HG02678 (cell line): ENCODE data around the gene GIPC1.
"Not testable (repeated sequence)": the region's sequence is repeated elsewhere in the genome, so short reads cannot be mapped to it uniquely, and the experiment has no call there.

Source experiments
- ATAC-seq: cut with Tn5 transposase; IDR thresholded peaks from one replicate; pipeline ENCODE4 v1.9.1; 2021; ENCODE audit warnings: mild to moderate bottlenecking, moderate library complexity; ENCODE audit not compliant: unreplicated experiment

Gene GIPC1

DNA sequence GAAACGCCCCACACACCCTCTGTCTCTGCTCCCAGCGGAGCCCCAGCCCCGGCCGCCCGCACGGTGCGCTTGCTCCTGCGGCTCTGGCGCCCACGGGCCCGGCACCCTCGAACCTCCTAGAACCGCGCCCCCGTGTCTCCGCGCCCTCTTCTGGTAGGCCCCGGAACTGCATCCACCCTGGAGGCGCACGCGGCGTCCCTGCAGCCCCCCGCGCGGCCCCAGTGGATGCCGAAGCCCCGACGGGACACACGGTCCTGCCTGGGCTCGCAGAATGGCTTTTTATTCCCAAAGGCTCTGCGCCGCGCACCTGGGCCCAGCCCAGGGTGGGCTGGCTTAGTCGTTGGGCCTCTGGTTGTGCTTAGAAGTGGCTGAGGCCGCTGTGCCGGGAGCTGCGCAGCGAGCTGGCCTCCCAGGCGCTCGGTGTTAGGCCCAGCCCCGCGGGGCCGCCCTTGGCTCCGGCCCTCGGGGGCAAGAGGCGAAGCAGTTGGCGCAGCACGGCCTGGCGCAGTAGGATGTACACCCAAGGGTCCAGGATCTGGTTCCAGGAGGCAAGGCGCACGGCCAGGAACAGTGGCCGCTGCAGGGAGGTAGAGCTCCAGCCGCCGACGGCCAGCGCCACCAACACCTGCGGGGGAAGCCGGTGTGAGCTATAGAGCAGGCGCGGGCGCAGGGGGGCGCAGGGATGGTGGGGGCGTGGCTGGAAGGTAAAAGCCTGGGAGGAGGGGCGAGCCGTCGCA, 23.6 kb downstream of the GIPC1 start:
- ATAC-seq = no peak

DNA sequence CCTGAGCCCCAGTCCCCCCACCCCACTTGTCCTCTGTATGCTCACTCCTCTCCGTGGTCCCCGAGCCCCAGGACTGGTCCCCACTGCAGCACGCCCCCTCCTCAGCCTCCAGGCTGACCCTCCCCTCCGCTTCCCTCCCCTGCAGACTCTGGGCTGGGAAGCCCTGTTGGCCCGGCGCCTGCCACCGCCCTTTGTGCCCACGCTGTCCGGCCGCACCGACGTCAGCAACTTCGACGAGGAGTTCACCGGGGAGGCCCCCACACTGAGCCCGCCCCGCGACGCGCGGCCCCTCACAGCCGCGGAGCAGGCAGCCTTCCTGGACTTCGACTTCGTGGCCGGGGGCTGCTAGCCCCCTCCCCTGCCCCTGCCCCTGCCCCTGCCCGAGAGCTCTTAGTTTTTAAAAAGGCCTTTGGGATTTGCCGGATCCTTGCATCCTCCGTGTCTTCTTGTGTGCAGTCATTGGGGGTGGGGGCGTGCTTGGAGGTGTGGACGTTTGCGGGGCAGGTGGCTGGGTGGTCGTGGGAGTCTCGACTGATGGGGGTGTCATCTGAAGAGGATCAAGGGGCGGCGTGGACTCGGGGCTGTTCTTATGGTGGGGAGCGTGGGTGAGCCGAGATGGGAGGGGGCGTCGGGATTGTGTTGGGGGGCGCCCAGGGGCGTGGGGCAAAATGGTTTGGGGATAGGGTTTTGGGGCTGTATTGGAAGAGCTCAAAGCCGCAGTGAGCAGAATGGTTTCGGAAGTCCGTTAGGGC, 24.3 kb downstream of the GIPC1 start:
- no peak for ATAC-seq

DNA sequence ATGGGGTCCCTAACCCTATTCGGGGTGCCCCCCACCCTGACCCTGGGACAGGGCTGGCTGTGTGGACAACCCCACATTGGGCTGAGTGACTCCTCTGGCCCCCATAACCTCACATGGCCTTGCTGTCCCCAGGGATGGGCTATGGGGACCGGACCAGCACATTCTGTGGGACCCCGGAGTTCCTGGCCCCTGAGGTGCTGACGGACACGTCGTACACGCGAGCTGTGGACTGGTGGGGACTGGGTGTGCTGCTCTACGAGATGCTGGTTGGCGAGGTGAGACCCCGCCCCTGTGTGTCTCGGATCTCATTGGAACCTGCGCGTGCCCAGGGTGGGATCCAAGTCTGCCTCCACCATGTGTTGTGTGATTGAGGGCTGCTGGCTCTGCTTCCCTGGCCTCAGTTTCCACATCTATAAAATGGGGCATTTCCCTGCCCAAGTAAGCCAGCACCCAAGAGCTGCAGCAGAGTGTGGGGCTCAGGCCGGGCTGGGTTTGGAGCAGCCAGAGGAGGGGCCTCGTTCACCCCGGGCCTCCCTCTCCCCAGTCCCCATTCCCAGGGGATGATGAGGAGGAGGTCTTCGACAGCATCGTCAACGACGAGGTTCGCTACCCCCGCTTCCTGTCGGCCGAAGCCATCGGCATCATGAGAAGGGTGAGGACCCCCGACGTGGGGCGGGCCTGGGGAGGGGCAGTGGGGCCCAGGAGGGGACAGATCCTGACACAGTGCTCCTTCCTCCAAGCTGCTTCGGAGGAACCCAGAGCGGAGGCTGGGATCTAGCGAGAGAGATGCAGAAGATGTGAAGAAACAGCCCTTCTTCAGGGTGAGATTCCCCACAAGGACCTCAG, 25.7 kb downstream of the GIPC1 start:
- no peak for ATAC-seq

DNA sequence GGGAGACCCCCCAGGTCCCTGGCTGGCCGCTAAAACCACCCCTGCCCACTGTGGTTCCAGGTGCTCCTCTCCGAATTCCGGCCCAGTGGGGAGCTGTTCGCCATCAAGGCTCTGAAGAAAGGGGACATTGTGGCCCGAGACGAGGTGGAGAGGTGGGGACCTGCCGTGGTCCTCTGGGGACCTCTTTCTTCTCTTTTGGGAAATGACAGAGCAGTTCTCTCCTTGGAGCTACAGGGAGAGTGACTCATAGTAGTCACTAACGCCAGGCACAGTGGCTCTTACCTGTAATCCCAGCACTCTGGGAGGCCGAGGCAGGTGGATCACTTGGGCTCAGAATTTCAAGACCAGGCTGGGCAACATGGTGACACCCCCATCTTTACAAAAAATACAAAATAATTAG, 28.1 kb downstream of the GIPC1 start:
- ATAC-seq = no peak

DNA sequence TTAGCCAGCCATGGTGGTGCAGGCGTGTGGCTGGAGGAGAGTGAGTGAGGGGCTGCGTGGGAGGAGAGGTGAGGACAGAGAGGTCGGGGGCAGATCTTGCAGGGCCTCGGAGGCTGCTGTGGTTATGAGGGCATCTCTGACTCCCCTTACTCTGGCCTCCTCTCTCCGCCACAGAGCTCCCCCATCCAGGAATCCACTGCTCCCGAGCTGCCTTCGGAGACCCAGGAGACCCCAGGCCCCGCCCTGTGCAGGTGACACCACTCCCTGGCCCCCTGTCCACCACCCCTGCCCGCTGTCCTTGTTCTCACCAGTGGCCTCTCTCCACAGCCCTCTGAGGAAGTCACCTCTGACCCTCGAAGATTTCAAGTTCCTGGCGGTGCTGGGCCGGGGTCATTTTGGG, 28.5 kb downstream of the GIPC1 start:
- no peak for ATAC-seq

DNA sequence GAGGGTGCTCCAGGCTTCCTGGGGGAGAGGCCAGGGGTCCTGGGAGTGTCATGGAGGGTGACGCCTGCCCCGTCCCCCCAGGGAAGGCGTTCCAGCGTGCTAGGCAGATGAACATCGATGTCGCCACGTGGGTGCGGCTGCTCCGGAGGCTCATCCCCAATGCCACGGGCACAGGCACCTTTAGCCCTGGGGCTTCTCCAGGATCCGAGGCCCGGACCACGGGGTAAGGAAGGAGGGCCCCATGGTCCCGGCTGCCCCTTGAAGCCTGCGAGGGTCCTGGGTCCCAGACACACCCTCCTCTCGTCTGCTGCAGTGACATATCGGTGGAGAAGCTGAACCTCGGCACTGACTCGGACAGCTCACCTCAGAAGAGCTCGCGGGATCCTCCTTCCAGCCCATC, 32.2 kb downstream of the GIPC1 start:
- ATAC-seq = no peak

DNA sequence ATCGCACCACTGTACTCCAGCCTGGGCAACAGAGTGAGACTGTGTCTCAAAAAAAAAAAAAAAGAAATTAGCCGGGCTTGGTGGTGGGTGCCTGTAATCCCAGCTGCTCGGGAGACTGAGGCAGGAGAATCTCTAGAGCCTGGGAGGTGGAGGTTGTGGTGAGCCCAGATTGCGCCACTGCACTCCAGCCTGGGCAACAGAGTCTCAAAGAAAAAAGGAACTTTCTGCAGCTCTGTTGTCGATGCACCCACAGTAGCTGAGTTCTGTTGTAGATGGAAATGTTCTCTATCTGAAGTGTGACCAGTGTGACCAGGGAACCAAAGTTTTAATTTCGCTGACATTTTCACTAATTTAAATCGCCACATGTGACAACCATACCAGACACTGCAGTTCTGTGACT, 33.5 kb downstream of the GIPC1 start:
- not testable (repeated sequence) for ATAC-seq

DNA sequence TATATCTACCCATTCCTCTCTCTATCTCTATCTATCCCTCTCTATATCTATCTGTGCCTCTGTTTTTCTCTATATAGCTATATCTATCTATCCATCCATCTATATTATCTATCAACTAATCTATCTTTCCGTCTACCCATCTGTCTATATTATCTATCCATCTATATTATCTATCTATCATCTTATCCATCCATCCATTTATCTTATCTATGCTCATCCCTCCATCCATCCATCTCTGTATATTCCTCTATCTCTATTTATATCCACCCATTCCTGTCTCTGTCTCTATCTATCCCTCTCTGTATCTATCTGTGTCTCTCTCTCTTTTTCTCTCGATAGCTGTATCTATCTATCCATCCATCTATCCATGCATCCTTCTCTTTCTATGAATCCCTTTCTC, 35.0 kb downstream of the GIPC1 start:
- no peak for ATAC-seq

DNA sequence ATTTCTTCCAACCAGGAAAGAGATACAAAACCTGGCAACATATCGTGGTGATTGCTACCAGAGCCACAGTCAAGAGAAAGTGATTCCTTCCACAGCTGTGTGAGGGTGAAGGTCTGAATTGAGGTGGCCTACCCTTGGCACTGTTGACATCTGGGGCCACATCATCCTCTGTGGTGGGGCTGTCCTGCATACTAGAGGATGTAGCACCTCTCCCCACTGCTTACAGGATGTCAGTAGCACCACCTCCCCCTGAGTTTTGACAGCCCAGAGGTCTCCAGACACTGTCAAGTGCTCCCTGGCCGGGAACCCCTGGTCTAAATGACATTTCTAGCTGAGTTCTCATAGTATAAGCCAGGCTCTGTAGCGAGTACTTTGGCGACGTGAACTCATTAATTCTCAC, 36.2 kb downstream of the GIPC1 start:
- no peak for ATAC-seq

DNA sequence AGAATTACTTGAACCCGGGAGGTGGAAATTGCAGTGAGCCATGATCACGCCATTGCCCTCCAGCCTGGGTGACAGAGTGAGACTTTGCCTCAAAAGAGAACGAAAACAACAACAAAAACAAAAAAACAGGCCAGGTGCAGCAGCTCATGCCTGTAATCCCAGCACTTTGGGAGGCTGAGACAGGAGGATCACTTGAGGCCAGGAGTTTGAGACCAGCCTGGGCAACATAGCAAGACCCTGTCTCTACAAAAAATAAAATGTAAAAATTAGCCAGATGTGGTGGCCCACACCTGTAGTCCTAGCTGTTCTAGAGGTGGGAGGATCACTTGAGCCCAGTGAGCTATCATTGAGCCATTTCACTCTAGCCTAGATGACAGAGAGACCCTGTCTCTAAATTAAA, 43.6 kb downstream of the GIPC1 start:
- not testable (repeated sequence) for ATAC-seq

DNA sequence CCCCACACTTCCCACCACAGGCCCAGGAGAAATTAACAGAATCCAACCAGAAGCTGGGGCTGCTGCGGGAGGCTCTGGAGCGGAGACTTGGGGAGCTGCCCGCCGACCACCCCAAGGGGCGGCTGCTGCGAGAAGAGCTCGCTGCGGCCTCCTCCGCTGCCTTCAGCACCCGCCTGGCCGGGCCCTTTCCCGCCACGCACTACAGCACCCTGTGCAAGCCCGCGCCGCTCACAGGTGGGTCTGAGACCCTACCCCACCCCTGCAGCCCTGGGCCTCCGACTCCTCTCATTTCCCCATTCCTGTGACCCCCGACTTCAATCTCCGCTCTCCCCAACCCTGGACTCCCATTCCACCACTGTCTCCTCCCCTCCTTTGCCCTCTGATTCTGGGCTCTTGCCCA, 45.1 kb downstream of the GIPC1 start:
- no peak for ATAC-seq

DNA sequence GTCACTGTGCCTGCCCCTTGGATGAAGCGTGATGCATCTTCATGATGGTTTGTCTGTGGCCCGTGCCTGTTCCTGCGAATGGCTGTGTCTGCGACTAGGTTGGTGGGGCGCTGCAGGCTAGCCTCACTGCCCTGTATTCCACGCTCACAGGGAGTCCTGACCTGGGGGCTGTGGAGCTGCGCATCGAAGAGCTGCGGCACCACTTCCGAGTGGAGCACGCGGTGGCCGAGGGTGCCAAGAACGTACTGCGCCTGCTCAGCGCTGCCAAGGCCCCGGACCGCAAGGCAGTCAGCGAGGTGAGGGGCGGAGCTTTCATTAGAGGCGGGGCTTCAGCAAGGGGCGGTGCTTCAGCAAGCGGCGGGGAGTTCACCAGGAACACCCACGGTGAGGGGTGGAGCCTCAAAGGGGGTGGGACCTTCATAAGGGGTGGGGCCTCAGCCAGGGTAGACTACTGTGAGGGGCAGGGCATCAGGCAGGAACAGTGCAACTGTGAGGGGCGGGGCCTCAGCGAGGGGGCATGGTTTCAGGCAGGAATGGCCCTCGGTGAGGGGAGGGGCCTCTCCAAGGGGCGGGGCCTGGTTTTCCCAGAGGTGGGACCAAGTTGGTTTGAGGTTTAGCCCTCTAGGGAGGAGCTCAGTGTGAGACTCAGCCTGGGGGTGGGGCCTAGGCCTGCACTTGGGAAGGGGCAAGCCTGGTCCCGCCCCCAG, 45.6 kb downstream of the GIPC1 start:
- no peak for ATAC-seq

DNA sequence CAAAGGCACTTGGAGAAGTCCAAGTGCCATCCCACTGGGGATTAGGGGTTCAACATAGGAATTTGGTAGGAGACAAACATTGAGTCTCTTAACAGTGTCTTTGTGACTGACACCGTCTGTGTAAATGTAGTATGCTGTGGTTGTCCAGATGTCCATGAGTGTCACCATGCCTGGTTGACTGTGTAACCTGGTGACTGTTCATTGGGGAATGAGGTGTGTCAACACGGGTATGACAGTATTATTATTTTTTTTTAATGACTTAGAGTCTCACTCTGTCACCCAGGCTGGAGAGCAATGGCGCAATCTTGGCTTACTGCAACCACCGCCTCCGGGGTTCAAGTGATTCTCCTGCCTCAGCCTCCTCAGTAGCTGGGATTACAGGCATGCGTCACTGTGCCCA, 46.6 kb downstream of the GIPC1 start:
- no peak for ATAC-seq

DNA sequence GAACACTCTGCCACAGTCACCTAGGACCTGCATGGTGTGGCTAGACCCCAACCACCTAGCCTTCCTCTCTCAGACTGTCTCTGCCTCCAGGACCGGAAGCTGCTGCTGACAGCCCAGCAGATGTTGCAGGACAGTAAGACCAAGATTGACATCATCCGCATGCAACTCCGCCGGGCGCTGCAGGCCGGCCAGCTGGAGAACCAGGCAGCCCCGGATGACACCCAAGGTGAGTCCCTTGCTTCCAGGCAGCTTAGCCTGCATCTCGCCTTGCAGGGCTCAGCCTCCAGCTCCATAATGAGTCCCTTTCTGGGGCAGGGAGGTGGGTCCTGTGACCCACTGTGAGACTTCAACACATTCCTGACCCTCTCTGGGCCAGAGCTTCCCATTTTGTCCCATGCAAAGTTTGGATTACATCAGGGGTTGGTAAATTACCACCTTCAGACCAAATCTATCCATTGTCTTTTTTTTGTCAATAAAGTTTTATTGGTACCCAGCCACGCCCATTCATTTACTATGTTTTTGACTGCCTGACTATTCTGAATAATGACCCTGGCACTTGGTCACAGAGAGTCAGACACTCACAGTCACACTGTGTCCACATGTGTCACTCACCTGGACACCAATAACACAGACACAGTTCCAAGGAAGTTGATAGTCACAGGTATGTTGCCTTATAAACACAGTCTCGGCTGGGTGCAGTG, 49.4 kb downstream of the GIPC1 start:
- ATAC-seq = no peak

DNA sequence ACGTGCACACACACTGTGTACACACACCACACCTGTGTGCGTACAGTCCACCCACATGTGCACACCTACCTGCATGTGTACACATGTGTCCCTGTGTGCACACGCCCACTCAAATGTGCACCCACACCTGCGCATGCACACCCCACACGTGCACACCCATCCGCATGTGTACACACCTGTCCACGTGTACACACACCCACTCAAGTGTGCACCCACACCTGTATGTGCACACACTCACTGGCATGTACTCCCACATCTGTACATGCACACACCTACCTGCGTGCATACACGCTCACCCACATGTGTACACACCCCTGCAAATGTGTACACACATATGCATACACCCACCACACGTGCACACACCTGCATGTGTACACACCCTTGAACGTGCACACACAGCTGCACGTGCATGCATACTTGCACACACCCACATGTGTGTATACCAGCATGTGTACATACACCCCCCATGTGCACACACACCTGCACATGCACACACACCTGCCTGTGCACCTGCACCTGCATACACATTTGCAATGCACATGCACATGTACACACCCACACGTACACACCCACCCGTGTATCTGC, 52.2 kb downstream of the GIPC1 start:
- no peak for ATAC-seq

DNA sequence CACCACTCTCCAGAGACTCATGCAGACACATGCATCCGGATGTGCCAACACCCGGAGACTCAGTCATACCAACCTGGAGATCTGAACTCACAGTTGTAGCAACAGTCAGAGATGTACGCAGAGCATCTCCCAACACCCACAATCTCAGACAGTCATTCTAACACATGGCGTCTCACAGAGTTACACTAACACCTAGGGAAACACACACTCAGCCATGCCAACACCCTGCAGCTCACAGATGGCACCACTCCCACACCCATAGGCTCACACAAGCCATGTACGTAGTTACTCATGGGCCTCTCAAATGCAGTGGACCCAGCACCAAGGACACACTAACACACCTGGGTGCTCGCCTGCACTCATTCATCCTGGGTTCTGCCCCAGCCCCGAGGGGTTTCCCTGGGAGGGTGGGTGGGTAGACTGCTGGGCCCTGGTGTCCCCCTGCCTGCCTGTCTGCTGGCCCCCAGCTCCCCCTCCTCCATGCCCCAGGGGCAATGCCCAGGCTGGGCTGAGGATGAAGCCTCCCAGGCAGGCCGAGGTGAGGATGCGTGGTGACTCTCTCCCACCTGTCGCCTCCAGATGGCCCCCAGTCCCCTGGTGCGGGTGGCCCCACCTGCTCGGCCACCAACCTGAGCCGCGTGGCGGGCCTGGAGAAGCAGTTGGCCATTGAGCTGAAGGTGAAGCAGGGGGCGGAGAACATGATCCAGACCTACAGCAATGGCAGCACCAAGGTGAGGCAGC, 52.9 kb downstream of the GIPC1 start:
- ATAC-seq = no peak

DNA sequence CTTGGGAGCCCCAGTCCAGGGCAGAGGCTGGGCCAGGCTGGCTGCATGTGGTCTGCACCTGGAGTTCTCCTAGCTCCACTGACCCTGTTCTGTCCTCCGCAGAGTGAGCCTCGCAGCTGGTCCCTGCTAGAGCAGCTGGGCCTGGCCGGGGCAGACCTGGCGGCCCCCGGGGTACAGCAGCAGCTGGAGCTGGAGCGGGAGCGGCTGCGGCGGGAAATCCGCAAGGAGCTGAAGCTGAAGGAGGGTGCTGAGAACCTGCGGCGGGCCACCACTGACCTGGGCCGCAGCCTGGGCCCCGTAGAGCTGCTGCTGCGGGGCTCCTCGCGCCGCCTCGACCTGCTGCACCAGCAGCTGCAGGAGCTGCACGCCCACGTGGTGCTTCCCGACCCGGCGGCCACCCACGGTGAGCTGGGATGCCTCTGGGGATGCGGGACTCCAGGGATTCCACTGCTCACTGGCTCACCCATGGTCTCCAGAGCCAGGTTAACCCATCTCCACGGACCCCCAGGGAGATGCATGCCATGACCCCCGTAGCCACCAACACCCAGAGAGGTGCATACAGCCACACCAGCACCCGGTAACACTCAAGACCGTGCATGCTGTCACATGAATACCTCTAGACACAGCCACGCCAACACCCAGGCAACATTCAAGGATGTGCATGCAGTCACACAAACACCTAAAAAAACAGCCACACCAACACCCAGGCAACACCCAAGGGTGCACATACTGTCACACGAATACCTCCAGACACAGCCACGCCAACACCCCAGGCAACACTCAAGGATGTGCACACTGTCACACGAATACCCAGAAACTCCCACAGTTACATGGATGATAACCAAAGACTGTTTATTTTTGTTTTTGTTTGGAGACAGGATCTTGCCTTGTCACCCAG, 54.6 kb downstream of the GIPC1 start:
- no peak for ATAC-seq

DNA sequence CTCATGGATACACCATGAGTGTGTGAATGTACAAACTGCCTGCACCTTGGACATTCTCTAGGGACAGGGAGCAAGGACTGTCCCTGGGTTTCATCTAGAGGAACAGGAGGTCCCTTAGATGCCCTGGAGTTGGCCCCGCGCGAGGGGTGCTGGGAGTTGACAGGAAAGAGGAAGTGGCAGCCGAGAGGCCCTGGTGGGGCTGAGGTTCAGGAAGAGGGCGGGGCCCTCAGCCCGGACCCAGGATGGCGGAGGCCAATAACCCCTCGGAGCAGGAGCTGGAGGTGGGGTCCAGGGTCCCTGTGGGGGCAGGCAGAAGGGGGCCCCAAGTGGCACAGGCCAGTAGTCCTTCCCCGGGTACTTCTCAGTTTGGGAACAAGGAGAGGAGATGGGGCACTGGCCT, 55.9 kb downstream of the GIPC1 start:
- peak; percentile 90 for ATAC-seq
